HEK293 (cell line): ENCODE results near the gene BAG1.
A peak's percentile ranks its signal among the peaks of the same experiment; 100 is the strongest.

Experiments
- CTCF ChIP-seq: fragments of 450-650 bp; formaldehyde crosslinking; IDR thresholded peaks from 2 replicates; pipeline ENCODE4 v1.5.1; 2016; ENCODE audit warnings: missing biosample characterization, missing genetic modification characterization
- REST ChIP-seq: fragments of 450-650 bp; formaldehyde crosslinking; IDR thresholded peaks from 2 replicates; pipeline ENCODE4 v1.5.1; 2016; ENCODE audit warnings: missing biosample characterization, missing genetic modification characterization
- TCF7L2 ChIP-seq: IDR thresholded peaks from 2 replicates; pipeline ENCODE4 v1.6.1; 2011; ENCODE audit warnings: low read depth, mild to moderate bottlenecking, inconsistent platforms, low read length, moderate library complexity, borderline replicate concordance
- ZBTB20 ChIP-seq: fragments of 450-650 bp; formaldehyde crosslinking; IDR thresholded peaks from 2 replicates; pipeline ENCODE4 v1.5.1; 2016; ENCODE audit warnings: missing biosample characterization, missing genetic modification characterization
- ZNF10 ChIP-seq: fragments of 450-650 bp; formaldehyde crosslinking; IDR thresholded peaks from 2 replicates; pipeline ENCODE4 v1.5.1; 2017; ENCODE audit warnings: missing biosample characterization, missing genetic modification characterization
- ZNF274 ChIP-seq, 2 experiments: fragments of 200-500 bp in 1 of 2; fragments of 450-650 bp in 1 of 2; sonication (Bioruptor generic) in 1 of 2; formaldehyde crosslinking in 1 of 2; IDR thresholded peaks; 2 replicates each; pipeline versions ENCODE4 v1.5.1 to v1.6.1; 2014 to 2016; ENCODE audit warnings: borderline replicate concordance in 1 of 2, inconsistent platforms in 1 of 2, low read length in 1 of 2, missing biosample characterization in 1 of 2, missing genetic modification characterization in 1 of 2
- ZNF660 ChIP-seq: fragments of 450-650 bp; IDR thresholded peaks from 2 replicates; pipeline ENCODE4 v1.5.1; 2018; ENCODE audit warnings: missing biosample characterization, mild to moderate bottlenecking, missing genetic modification characterization
- ZNF692 ChIP-seq: fragments of 450-650 bp; formaldehyde crosslinking; IDR thresholded peaks from 2 replicates; pipeline ENCODE4 v1.5.1; 2016; ENCODE audit warnings: missing biosample characterization, missing genetic modification characterization
- ZNF747 ChIP-seq: fragments of 450-650 bp; formaldehyde crosslinking; IDR thresholded peaks from 2 replicates; pipeline ENCODE4 v1.5.1; 2016; ENCODE audit warnings: missing biosample characterization, missing genetic modification characterization

- TF ChIP-seq CTCF (no peak), ZNF692 (tag by site-specific recombination) (peak; percentile 85), REST (tag by site-specific recombination) (no peak), ZNF10 (no peak), TCF7L2 (no peak), ZBTB20 (tag by site-specific recombination) (no peak), ZNF660 (tag by site-specific recombination) (peak; percentile 68; the same call in 1 of the 2 replicates), ZNF274 (IDR thresholded peaks at IDR 0.05; ENCODE audit: low read length) (no peak), ZNF274 (tag by site-specific recombination; IDR thresholded peaks at IDR 0.05; ENCODE audit: borderline replicate concordance) (no peak), ZNF747 (tag by site-specific recombination) (no peak)
Observed at GRCh38 chr9:33233626-33234342, 30.7 kb downstream of the BAG1 start.
